GM21576 (cell line): ENCODE results near the gene GIMAP8.
"Not testable (repeated sequence)": the region's sequence is repeated elsewhere in the genome, so short reads cannot be mapped to it uniquely, and the experiment has no call there.

Source experiments
- ATAC-seq: cut with Tn5 transposase; IDR thresholded peaks from one replicate; pipeline ENCODE4 v1.9.1; 2021; ENCODE audit warnings: mild to moderate bottlenecking, moderate library complexity; ENCODE audit not compliant: unreplicated experiment

GIMAP8 gene

GRCh38 chr7:150434240-150434639 lies 16.2 kb upstream of the GIMAP8 start:
- ATAC-seq: no peak

GRCh38 chr7:150435047-150435389 lies 15.4 kb upstream of the GIMAP8 start:
- ATAC-seq: peak; percentile 5

GRCh38 chr7:150435390-150436073 lies 14.9 kb upstream of the GIMAP8 start:
- peak; percentile 93 for ATAC-seq

GRCh38 chr7:150439967-150440366 lies 10.5 kb upstream of the GIMAP8 start:
- ATAC-seq: no peak

GRCh38 chr7:150441524-150441923 lies 8.9 kb upstream of the GIMAP8 start:
- no peak for ATAC-seq

GRCh38 chr7:150442811-150443210 lies 7.6 kb upstream of the GIMAP8 start:
- no peak for ATAC-seq

GRCh38 chr7:150443793-150444540 lies 6.5 kb upstream of the GIMAP8 start:
- no peak for ATAC-seq

- no peak for ATAC-seq
Measured at GRCh38 chr7:150444674-150445365, 5.6 kb upstream of the GIMAP8 start.

GRCh38 chr7:150446288-150446938 lies 4.0 kb upstream of the GIMAP8 start:
- no peak for ATAC-seq

- ATAC-seq: no peak
Measured at GRCh38 chr7:150447966-150448788, 2.3 kb upstream of the GIMAP8 start.

GRCh38 chr7:150448789-150449147 lies 1.7 kb upstream of the GIMAP8 start:
- peak; percentile 52 for ATAC-seq

GRCh38 chr7:150449206-150449952 lies 1.1 kb upstream of the GIMAP8 start:
- no peak for ATAC-seq

GRCh38 chr7:150451097-150451793 lies 815 bp downstream of the GIMAP8 start:
- ATAC-seq: peak; percentile 42

- peak; percentile 2 for ATAC-seq
Measured at GRCh38 chr7:150451833-150452461, 1.5 kb downstream of the GIMAP8 start.

GRCh38 chr7:150453181-150453580 lies 2.8 kb downstream of the GIMAP8 start:
- no peak for ATAC-seq

GRCh38 chr7:150453892-150454291 lies 3.5 kb downstream of the GIMAP8 start:
- no peak for ATAC-seq

- not testable (repeated sequence) for ATAC-seq
Measured at GRCh38 chr7:150457064-150457463, 6.6 kb downstream of the GIMAP8 start.

- no peak for ATAC-seq
Measured at GRCh38 chr7:150458235-150458634, 7.8 kb downstream of the GIMAP8 start.

- ATAC-seq: no peak
Measured at GRCh38 chr7:150458756-150459155, 8.3 kb downstream of the GIMAP8 start.
